OCI-LY7 (cell line): ENCODE results near the gene CCDC141.

Experiments used
- CTCF ChIP-seq: fragments of 200-600 bp; sonication (generic); conservative IDR thresholded peaks from 2 replicates; pipeline ENCODE4 v1.5.1; 2014; ENCODE audit warnings: mild to moderate bottlenecking, antibody characterized with exemption, low read length, moderate library complexity, mixed read lengths
- EZH2phosphoT487 ChIP-seq: fragments of 200-600 bp; sonication (generic); IDR thresholded peaks from 2 replicates; pipeline ENCODE4 v1.6.1; 2018; ENCODE audit warnings: low read depth, borderline replicate concordance, mild to moderate bottlenecking, mixed run types, antibody characterized with exemption, low read length, moderate library complexity, mixed read lengths

- TF ChIP-seq CTCF: no peak
- TF ChIP-seq EZH2phosphoT487: no peak
Measured at GRCh38 chr2:178807227-178808008, 242.5 kb downstream of the CCDC141 start, which contains the start of gene TTN.
